Measurements from ENCODE around the gene IL1RAPL1.

DNA sequence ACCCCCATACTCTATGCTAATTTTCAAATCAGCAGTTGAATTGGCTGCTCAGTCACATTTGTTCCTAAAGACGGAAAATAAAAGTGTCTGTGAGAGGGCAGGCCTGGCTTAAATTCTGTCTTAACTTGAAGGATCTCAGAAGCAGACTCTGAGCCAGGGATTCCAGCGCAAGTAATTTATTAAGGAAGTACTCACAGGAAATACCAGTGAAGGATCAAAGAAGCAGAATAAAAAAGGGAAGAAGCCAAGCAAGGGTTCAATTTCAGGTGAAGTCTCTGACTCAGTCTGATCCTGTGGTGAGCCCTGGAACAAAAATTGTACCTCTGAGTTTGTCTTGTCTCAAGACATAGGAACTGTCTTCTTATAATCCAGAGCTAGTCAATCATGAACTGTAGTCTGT lies 52.2 kb downstream of the IL1RAPL1 start:
- TF ChIP-seq, protein P1, sequence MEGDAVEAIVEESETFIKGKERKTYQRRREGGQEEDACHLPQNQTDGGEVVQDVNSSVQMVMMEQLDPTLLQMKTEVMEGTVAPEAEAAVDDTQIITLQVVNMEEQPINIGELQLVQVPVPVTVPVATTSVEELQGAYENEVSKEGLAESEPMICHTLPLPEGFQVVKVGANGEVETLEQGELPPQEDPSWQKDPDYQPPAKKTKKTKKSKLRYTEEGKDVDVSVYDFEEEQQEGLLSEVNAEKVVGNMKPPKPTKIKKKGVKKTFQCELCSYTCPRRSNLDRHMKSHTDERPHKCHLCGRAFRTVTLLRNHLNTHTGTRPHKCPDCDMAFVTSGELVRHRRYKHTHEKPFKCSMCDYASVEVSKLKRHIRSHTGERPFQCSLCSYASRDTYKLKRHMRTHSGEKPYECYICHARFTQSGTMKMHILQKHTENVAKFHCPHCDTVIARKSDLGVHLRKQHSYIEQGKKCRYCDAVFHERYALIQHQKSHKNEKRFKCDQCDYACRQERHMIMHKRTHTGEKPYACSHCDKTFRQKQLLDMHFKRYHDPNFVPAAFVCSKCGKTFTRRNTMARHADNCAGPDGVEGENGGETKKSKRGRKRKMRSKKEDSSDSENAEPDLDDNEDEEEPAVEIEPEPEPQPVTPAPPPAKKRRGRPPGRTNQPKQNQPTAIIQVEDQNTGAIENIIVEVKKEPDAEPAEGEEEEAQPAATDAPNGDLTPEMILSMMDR (IDR thresholded peaks at IDR 0.05) = no peak
- no peak for TF ChIP-seq ZFX (IDR thresholded peaks at IDR 0.05; ENCODE audit: borderline replicate concordance)
